VCaP (cell line): ENCODE data around the gene GGT7.
"Not testable (repeated sequence)": the region's sequence is repeated elsewhere in the genome, so short reads cannot be mapped to it uniquely, and the experiment has no call there.

Experiments
- H3K27ac ChIP-seq: fragments of 450-650 bp; 2 replicates; pipeline ENCODE4 v1.5.1; 2017
- CTCF ChIP-seq: fragments of 450-650 bp; conservative IDR thresholded peaks from 2 replicates; pipeline ENCODE4 v1.5.1; 2017; ENCODE audit warnings: mild to moderate bottlenecking, moderate library complexity

The GGT7 gene

GRCh38 chr20:34904202-34904621 lies 31.6 kb upstream of the GGT7 start:
- no peak for TF ChIP-seq CTCF

GRCh38 chr20:34898731-34899130 lies 26.1 kb upstream of the GGT7 start:
- not testable (repeated sequence) for H3K27ac ChIP-seq

More at GRCh38 chr20:34904202-34904621, 31.6 kb upstream of the GGT7 start:
- H3K27ac ChIP-seq, result no peak overlapping the region

- not testable (repeated sequence) for H3K27ac ChIP-seq
These were observed 25.5 kb upstream of the GGT7 start for GRCh38 chr20:34898129-34898528.

- TF ChIP-seq CTCF, result no peak
- H3K27ac ChIP-seq, result no peak overlapping the region
These were observed 23.5 kb upstream of the GGT7 start for GRCh38 chr20:34896086-34896621.

- H3K27ac ChIP-seq, result no peak overlapping the region
- TF ChIP-seq CTCF, result no peak
These were observed 22.8 kb upstream of the GGT7 start for GRCh38 chr20:34895465-34895864.

GRCh38 chr20:34894723-34895122 lies 22.1 kb upstream of the GGT7 start:
- TF ChIP-seq CTCF, result no peak
- H3K27ac ChIP-seq, result no peak overlapping the region

- no peak for TF ChIP-seq CTCF
- H3K27ac ChIP-seq, result no peak overlapping the region
These were observed 20.0 kb upstream of the GGT7 start for GRCh38 chr20:34892671-34893070.

- TF ChIP-seq CTCF, result no peak
- H3K27ac ChIP-seq, result no peak overlapping the region
These were observed 18.8 kb upstream of the GGT7 start for GRCh38 chr20:34891166-34892062.
